Measurements from ENCODE around the gene KIF2C. TPM values are rescaled to one million over a fixed set of nuclear protein-coding genes. Genes with fewer than 3 reads are reported as not detected.

Gene KIF2C
- total RNA-seq, 4 donors from 2014 or later, result 2.1 to 5.0 (median 3.9) TPM

DNA sequence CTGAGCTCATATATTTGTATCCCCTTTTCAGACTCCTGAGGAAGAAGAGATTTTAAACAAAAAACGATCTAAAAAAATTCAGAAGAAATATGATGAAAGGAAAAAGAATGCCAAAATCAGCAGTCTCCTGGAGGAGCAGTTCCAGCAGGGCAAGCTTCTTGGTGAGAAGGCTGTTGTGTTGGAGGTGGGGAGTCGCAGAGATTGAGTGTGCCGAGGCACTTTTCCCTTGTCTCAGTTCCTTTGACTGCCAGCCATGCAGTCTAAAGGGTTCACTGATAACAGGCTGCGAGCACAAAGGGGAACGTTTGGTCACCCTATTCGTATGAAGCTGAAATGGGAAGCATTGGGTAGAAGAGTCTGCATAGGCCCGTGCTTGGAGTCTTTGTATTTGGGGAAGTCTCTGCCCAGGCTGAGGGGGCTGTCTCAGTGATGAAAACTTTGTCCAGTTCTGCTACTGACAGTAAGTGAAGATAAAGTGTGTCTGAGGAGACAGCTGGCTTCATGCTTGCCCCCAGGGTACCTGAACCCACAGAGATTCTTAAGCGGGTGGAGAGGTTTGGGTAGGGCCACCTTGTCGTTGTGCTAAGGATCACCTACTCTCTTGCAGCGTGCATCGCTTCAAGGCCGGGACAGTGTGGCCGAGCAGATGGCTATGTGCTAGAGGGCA is 38.5 kb downstream of the KIF2C start:
- Histone ChIP-seq H3K4me1 (peaks cover 33% of the 10 kb centered on the region), H3K9me3 (no peaks in the 10 kb centered on the region), H3K36me3 (peaks cover 40% of the 10 kb centered on the region), H3K27ac (no peak overlapping the region), H3K4me3 (no peak overlapping the region), H3K27me3 (no peaks in the 10 kb centered on the region)
- DNase-seq (ENCODE audit: low spot score in 2 of 2), result no peak
- TF ChIP-seq EP300 (IDR thresholded peaks at IDR 0.05) (no peak), POLR2A (IDR thresholded peaks at IDR 0.05) (no peak), POLR2AphosphoS5 (IDR thresholded peaks at IDR 0.05) (no peak)
- TF ChIP-seq, protein P1, sequence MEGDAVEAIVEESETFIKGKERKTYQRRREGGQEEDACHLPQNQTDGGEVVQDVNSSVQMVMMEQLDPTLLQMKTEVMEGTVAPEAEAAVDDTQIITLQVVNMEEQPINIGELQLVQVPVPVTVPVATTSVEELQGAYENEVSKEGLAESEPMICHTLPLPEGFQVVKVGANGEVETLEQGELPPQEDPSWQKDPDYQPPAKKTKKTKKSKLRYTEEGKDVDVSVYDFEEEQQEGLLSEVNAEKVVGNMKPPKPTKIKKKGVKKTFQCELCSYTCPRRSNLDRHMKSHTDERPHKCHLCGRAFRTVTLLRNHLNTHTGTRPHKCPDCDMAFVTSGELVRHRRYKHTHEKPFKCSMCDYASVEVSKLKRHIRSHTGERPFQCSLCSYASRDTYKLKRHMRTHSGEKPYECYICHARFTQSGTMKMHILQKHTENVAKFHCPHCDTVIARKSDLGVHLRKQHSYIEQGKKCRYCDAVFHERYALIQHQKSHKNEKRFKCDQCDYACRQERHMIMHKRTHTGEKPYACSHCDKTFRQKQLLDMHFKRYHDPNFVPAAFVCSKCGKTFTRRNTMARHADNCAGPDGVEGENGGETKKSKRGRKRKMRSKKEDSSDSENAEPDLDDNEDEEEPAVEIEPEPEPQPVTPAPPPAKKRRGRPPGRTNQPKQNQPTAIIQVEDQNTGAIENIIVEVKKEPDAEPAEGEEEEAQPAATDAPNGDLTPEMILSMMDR (IDR thresholded peaks at IDR 0.05), result no peak
- WGBS, result 75% methylated on average over 13 of the region's 13 CpGs

DNA sequence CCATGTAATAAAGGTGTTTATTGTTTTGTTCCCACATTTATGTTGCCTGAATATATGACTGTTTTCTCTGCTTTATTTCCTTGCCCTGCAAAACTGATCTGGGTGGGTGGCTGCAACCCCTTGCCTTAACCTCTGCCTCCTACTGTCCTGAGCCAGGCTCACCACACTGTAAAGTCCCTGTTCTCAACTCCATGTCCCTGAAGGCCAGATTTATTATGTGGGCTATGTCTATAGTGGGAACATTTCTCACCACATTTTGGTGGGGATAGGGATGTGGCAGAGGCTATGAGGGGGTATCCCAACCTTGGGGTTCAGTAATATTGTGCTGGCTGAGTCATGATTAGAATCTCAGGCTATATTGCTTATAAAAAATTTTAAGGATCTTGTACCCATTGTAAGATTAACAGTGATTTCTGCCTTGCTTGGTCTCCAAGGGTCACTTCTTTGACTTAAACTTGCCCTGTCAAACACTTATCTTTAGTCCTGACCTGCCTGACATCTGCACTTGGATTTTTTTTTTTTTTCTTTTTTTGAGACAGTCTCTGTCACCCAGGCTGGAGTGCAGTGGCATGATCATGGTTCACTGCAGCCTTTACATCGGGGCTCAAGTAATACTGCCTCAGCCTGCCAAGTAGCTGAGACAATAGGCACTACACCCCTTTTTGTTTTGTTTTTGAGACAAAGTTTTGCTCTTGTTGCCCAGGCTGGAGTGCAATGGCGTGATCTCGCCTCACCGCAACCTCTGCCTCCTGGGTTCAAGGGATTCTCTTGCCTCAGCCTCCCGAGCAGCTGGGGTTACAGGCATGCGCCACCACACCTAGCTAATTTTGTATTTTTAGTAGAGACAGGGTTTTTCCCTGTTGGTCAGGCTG is 39.3 kb downstream of the KIF2C start:
- TF ChIP-seq EP300 (IDR thresholded peaks at IDR 0.05) (no peak), POLR2AphosphoS5 (IDR thresholded peaks at IDR 0.05) (no peak), POLR2A (IDR thresholded peaks at IDR 0.05) (no peak)
- TF ChIP-seq, protein P1 (IDR thresholded peaks at IDR 0.05), result no peak
- no peak overlapping the region for H3K4me3 ChIP-seq
- peaks cover 40% of the 10 kb centered on the region for H3K36me3 ChIP-seq
- H3K9me3 ChIP-seq, result no peaks in the 10 kb centered on the region
- H3K27ac ChIP-seq, result no peak overlapping the region
- H3K4me1 ChIP-seq, result peaks cover 41% of the 10 kb centered on the region
- no peaks in the 10 kb centered on the region for H3K27me3 ChIP-seq
- 93% methylated on average over 6 of the region's 6 CpGs for WGBS
- no peak for DNase-seq (ENCODE audit: low spot score in 2 of 2)

DNA sequence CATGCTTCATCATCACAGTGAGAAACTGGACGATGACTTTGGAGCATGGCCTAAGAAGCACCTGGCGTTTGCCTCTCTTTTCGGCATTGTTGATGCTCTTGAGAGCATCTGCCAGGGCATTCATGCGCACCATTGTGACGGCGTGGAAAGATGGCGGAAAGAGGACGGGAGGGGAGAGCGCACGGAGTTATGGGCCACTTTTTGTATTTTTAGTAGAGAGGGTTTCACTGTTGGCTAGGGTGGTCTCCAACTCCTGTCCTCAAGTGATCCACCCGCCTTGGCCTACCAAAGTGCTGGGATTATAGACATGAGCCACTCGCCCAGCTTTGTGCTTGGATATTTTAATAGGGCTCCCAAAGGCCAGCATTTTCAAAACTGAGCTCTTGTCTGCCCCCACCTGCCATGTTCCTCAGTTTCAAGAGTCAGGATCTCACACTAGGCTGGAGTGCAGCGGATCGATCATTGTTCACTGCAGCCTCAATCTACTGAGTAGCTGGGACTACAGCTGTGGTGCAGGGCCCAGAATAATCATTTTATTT is 41.0 kb downstream of the KIF2C start:
- no peak overlapping the region for H3K4me3 ChIP-seq
- H3K27ac ChIP-seq, result no peak overlapping the region
- 90% methylated on average over 14 of the region's 14 CpGs for WGBS
- no peak for TF ChIP-seq POLR2A (IDR thresholded peaks at IDR 0.05)
- TF ChIP-seq POLR2AphosphoS5 (IDR thresholded peaks at IDR 0.05), result no peak
- TF ChIP-seq, protein P1 (IDR thresholded peaks at IDR 0.05), result no peak
- TF ChIP-seq EP300 (IDR thresholded peaks at IDR 0.05), result no peak
- H3K36me3 ChIP-seq, result peaks cover 40% of the 10 kb centered on the region
- no peak for DNase-seq (ENCODE audit: low spot score in 2 of 2)
- H3K27me3 ChIP-seq, result no peaks in the 10 kb centered on the region
- peaks cover 51% of the 10 kb centered on the region for H3K4me1 ChIP-seq
- H3K9me3 ChIP-seq, result no peaks in the 10 kb centered on the region

DNA sequence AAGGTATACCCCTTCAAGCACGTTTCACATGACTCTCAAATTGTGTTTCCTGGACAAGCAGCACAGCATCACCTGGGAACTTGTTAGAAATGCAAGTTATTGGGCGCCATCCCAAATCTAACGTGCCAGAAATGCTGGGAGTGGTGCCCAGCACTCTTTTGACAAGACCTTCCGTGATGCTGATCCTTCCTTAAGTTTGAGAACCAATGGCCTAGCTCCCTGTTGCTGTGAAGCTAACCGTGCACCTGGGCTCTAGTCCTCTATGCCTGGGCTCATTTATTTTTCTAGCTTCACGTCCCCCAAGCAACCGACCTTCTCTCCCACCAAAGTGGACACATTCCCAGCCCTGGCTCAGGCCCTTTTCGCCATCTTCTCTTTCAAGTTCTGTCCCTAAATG is 44.1 kb downstream of the KIF2C start:
- Histone ChIP-seq H3K4me1 (peaks cover 37% of the 10 kb centered on the region), H3K27ac (peak overlapping the region; percentile 43), H3K9me3 (no peaks in the 10 kb centered on the region), H3K4me3 (peak overlapping the region; percentile 51), H3K36me3 (peaks cover 25% of the 10 kb centered on the region), H3K27me3 (no peaks in the 10 kb centered on the region)
- TF ChIP-seq POLR2A (IDR thresholded peaks at IDR 0.05) (no peak), POLR2AphosphoS5 (IDR thresholded peaks at IDR 0.05) (no peak), EP300 (IDR thresholded peaks at IDR 0.05) (no peak)
- TF ChIP-seq, protein P1 (IDR thresholded peaks at IDR 0.05), result no peak
- no peak for DNase-seq (ENCODE audit: low spot score in 2 of 2)
- 27% methylated on average over 8 of the region's 8 CpGs for WGBS

All from suprapubic skin (tissue), 4 donors.